Measurements from ENCODE around the gene SCAMP2. TPM values are rescaled to one million over a fixed set of nuclear protein-coding genes. Genes with fewer than 3 reads are reported as not detected.

SCAMP2 gene
- total and polyA plus RNA-seq, 2 donors (not counting 1 experiment from before 2014, with no cell fraction given), result 15.5 to 86.2 TPM

DNA sequence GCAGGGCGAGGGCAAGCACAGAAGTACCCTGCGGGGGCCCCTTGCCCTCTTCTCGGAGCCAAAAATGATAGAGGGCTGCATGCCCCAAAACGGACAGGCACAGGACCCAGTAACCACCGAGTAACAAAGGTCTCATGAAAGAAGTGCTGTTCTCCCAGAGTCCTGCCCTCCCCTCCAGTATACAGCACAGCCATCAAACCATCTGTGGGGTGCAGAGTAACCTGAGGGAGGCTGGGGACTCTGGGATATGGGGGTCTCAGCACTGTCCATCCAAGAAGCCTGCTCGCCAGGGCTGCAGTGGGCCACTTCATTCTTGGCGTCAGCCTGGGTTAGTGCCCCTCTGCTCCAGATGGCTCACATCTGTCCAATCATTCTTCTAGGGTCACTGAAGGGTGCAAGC, 36.3 kb downstream of the SCAMP2 start:
- TF ChIP-seq, protein P1, sequence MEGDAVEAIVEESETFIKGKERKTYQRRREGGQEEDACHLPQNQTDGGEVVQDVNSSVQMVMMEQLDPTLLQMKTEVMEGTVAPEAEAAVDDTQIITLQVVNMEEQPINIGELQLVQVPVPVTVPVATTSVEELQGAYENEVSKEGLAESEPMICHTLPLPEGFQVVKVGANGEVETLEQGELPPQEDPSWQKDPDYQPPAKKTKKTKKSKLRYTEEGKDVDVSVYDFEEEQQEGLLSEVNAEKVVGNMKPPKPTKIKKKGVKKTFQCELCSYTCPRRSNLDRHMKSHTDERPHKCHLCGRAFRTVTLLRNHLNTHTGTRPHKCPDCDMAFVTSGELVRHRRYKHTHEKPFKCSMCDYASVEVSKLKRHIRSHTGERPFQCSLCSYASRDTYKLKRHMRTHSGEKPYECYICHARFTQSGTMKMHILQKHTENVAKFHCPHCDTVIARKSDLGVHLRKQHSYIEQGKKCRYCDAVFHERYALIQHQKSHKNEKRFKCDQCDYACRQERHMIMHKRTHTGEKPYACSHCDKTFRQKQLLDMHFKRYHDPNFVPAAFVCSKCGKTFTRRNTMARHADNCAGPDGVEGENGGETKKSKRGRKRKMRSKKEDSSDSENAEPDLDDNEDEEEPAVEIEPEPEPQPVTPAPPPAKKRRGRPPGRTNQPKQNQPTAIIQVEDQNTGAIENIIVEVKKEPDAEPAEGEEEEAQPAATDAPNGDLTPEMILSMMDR (conservative IDR thresholded peaks at IDR 0.05 in 1 of 2, IDR thresholded peaks at IDR 0.05 in 1 of 2; ENCODE audit: low read depth in 1 of 2, low read length in 2 of 2), result no peak
- no peak for TF ChIP-seq EZH2 (IDR thresholded peaks at IDR 0.05; ENCODE audit: low read length, missing control alignments)
- DNase-seq (ENCODE audit: low read depth in 2 of 2), result no peak
- no peak overlapping the region for H3K4me3 ChIP-seq (replicated peaks in 1 of 4; ENCODE audit: control extremely low read depth in 1 of 4, insufficient read depth in 1 of 4, low read depth in 3 of 4, low read length in 4 of 4)
- no peaks in the 10 kb centered on the region for H3K27me3 ChIP-seq (ENCODE audit: control insufficient read depth, insufficient read depth, low read length)
- no peaks in the 10 kb centered on the region for H3K79me2 ChIP-seq (ENCODE audit: control insufficient read depth, insufficient read depth, low read length)
- no peak overlapping the region for H3K9ac ChIP-seq (ENCODE audit: insufficient read depth, low read length)
- no peak overlapping the region for H2AFZ ChIP-seq (ENCODE audit: low read length)
- no peak overlapping the region for H3K27ac ChIP-seq (ENCODE audit: insufficient read depth, low read length)
- H3K4me2 ChIP-seq (ENCODE audit: extremely low read depth, insufficient read depth, low read length), result no peak overlapping the region
- no peaks in the 10 kb centered on the region for H3K36me3 ChIP-seq (ENCODE audit: control insufficient read depth, insufficient read depth, low read length)
- H4K20me1 ChIP-seq (ENCODE audit: control insufficient read depth, extremely low read depth, insufficient read depth, low read length), result no peaks in the 10 kb centered on the region
- no peaks in the 10 kb centered on the region for H3K4me1 ChIP-seq (ENCODE audit: control insufficient read depth, extremely low read depth, insufficient read depth, low read length)
- H3K9me3 ChIP-seq (ENCODE audit: control insufficient read depth, insufficient read depth, low read depth, low read length), result no peaks in the 10 kb centered on the region

DNA sequence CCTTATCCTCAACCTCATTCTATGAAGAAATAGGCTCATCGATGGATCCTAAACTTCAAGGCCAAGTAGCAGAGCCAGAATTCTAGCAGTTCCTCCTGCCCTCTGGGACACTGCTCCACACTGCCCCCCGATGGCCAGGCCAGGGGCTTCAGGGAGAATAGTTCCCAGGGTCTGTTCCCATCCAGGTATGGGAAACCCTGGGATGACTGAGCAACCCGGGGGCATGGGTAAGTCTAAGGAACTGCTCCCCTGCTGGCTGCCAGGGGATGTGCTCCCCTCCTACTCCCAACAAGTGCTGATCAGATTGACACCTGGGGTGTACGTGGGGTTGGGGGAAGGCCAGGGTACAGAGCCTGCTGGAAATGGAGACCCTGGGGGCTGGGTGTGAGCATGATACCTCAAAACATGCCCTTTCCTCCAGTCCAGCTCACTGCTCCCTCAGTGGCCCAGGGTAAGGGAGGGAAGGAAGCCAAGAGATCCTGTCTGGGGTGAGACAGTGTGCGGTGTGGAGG, 37.8 kb downstream of the SCAMP2 start:
- peak; percentile 23 to 48 for DNase-seq (ENCODE audit: low read depth in 2 of 2)
- H3K27me3 ChIP-seq (ENCODE audit: control insufficient read depth, insufficient read depth, low read length), result no peaks in the 10 kb centered on the region
- no peak overlapping the region for H3K4me3 ChIP-seq (replicated peaks in 1 of 4; ENCODE audit: control extremely low read depth in 1 of 4, insufficient read depth in 1 of 4, low read depth in 3 of 4, low read length in 4 of 4)
- no peak overlapping the region for H3K4me2 ChIP-seq (ENCODE audit: extremely low read depth, insufficient read depth, low read length)
- H4K20me1 ChIP-seq (ENCODE audit: control insufficient read depth, extremely low read depth, insufficient read depth, low read length), result no peaks in the 10 kb centered on the region
- no peaks in the 10 kb centered on the region for H3K9me3 ChIP-seq (ENCODE audit: control insufficient read depth, insufficient read depth, low read depth, low read length)
- no peaks in the 10 kb centered on the region for H3K4me1 ChIP-seq (ENCODE audit: control insufficient read depth, extremely low read depth, insufficient read depth, low read length)
- H3K36me3 ChIP-seq (ENCODE audit: control insufficient read depth, insufficient read depth, low read length), result no peaks in the 10 kb centered on the region
- TF ChIP-seq EZH2 (IDR thresholded peaks at IDR 0.05; ENCODE audit: low read length, missing control alignments), result no peak
- TF ChIP-seq, protein P1 (conservative IDR thresholded peaks at IDR 0.05 in 1 of 2, IDR thresholded peaks at IDR 0.05 in 1 of 2; ENCODE audit: low read depth in 1 of 2, low read length in 2 of 2), result peak; percentile 73 to 86
- no peak overlapping the region for H3K27ac ChIP-seq (ENCODE audit: insufficient read depth, low read length)
- H3K79me2 ChIP-seq (ENCODE audit: control insufficient read depth, insufficient read depth, low read length), result no peaks in the 10 kb centered on the region
- no peak overlapping the region for H2AFZ ChIP-seq (ENCODE audit: low read length)
- H3K9ac ChIP-seq (ENCODE audit: insufficient read depth, low read length), result no peak overlapping the region

DNA sequence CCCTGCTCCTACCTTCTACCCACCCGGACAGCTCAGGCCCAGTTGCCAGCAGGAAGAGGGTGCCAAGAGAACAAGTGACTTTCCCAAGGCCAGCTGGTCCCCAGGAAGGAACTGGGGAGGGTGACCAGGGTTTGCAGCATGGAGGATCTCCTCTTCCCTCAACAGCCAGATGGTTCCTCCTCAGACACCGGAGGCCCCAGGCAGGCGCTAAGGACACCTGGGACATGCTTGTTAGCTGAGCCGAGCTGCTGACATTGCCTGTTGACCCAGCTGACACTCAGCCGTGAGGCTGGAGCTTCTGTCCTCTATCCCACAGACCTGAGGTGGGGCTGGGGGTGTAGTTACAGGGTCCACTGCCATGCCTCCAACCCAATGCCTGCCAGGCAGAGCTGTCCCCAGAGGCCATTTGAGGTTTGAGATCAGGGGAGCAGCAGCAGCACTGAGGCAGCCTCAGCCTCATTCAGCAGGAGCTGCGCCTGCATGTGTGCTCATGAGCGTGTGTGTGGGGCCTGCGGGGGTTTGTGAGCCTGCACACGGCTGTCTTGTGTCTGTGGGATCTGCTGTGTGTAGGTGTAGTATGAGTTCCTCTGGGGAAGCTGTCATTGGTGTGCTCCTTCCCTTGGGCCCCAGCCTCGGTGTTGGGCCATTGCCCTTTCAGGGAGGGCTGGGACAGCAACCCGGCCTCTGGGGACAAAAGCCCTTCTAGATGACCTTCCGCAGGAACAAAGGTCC, 39.6 kb downstream of the SCAMP2 start:
- Histone ChIP-seq H3K4me1 (ENCODE audit: control insufficient read depth, extremely low read depth, insufficient read depth, low read length) (no peaks in the 10 kb centered on the region), H3K79me2 (ENCODE audit: control insufficient read depth, insufficient read depth, low read length) (no peaks in the 10 kb centered on the region), H3K4me2 (ENCODE audit: extremely low read depth, insufficient read depth, low read length) (no peak overlapping the region), H3K4me3 (replicated peaks in 1 of 4; ENCODE audit: control extremely low read depth in 1 of 4, insufficient read depth in 1 of 4, low read depth in 3 of 4, low read length in 4 of 4) (no peak overlapping the region), H2AFZ (ENCODE audit: low read length) (no peak overlapping the region), H3K9me3 (ENCODE audit: control insufficient read depth, insufficient read depth, low read depth, low read length) (no peaks in the 10 kb centered on the region), H4K20me1 (ENCODE audit: control insufficient read depth, extremely low read depth, insufficient read depth, low read length) (no peaks in the 10 kb centered on the region), H3K27ac (ENCODE audit: insufficient read depth, low read length) (no peak overlapping the region), H3K9ac (ENCODE audit: insufficient read depth, low read length) (no peak overlapping the region), H3K36me3 (ENCODE audit: control insufficient read depth, insufficient read depth, low read length) (no peaks in the 10 kb centered on the region), H3K27me3 (ENCODE audit: control insufficient read depth, insufficient read depth, low read length) (no peaks in the 10 kb centered on the region)
- no peak for TF ChIP-seq EZH2 (IDR thresholded peaks at IDR 0.05; ENCODE audit: low read length, missing control alignments)
- TF ChIP-seq, protein P1 (conservative IDR thresholded peaks at IDR 0.05 in 1 of 2, IDR thresholded peaks at IDR 0.05 in 1 of 2; ENCODE audit: low read depth in 1 of 2, low read length in 2 of 2), result no peak
- no peak for DNase-seq (ENCODE audit: low read depth in 2 of 2)
